ENCODE results near the gene TMPRSS4. TPM values are rescaled to one million over a fixed set of nuclear protein-coding genes. Genes with fewer than 3 reads are reported as not detected.

The TMPRSS4 gene
- total RNA-seq, 1 experiment from 2014 or later, result 1.4 TPM

DNA sequence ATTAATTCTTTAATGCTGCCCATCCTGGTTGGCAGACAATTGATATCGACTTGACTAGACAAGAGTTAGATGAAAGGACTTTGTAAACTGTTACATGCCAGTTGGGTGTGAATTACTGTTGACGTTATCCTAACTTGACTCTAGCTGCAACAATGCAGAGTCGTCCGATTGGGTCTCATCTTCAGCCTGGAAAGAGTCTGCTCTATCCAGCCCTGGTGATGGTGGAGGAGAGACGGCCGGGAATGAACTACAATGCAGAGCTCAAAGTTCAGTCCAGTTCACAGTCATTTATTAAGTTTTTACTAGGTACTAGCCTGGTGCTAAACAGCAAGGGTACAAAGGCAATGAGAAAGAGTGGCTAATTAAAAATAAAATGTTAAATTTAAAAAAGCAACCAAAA is 14.8 kb downstream of the TMPRSS4 start (continued):
- TF ChIP-seq, protein P1, sequence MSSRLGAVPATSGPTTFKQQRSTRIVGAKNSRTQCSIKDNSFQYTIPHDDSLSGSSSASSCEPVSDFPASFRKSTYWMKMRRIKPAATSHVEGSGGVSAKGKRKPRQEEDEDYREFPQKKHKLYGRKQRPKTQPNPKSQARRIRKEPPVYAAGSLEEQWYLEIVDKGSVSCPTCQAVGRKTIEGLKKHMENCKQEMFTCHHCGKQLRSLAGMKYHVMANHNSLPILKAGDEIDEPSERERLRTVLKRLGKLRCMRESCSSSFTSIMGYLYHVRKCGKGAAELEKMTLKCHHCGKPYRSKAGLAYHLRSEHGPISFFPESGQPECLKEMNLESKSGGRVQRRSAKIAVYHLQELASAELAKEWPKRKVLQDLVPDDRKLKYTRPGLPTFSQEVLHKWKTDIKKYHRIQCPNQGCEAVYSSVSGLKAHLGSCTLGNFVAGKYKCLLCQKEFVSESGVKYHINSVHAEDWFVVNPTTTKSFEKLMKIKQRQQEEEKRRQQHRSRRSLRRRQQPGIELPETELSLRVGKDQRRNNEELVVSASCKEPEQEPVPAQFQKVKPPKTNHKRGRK (CRISPR knock-in tag; IDR thresholded peaks at IDR 0.05; ENCODE audit: borderline replicate concordance), result no peak
- TF ChIP-seq TP53 (CRISPR knock-in tag; IDR thresholded peaks at IDR 0.05), result no peak
- TF ChIP-seq, protein P2, sequence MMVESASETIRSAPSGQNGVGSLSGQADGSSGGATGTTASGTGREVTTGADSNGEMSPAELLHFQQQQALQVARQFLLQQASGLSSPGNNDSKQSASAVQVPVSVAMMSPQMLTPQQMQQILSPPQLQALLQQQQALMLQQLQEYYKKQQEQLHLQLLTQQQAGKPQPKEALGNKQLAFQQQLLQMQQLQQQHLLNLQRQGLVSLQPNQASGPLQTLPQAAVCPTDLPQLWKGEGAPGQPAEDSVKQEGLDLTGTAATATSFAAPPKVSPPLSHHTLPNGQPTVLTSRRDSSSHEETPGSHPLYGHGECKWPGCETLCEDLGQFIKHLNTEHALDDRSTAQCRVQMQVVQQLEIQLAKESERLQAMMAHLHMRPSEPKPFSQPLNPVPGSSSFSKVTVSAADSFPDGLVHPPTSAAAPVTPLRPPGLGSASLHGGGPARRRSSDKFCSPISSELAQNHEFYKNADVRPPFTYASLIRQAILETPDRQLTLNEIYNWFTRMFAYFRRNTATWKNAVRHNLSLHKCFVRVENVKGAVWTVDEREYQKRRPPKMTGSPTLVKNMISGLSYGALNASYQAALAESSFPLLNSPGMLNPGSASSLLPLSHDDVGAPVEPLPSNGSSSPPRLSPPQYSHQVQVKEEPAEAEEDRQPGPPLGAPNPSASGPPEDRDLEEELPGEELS (CRISPR knock-in tag; IDR thresholded peaks at IDR 0.05), result no peak
- no peak for TF ChIP-seq NFE2L1 (CRISPR knock-in tag; IDR thresholded peaks at IDR 0.05)
- TF ChIP-seq, protein P3, sequence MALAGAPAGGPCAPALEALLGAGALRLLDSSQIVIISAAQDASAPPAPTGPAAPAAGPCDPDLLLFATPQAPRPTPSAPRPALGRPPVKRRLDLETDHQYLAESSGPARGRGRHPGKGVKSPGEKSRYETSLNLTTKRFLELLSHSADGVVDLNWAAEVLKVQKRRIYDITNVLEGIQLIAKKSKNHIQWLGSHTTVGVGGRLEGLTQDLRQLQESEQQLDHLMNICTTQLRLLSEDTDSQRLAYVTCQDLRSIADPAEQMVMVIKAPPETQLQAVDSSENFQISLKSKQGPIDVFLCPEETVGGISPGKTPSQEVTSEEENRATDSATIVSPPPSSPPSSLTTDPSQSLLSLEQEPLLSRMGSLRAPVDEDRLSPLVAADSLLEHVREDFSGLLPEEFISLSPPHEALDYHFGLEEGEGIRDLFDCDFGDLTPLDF (CRISPR knock-in tag; IDR thresholded peaks at IDR 0.05), result no peak
- no peak for TF ChIP-seq OVOL2 (CRISPR knock-in tag; IDR thresholded peaks at IDR 0.05; ENCODE audit: borderline replicate concordance)
- TF ChIP-seq GABPB1 (CRISPR knock-in tag; IDR thresholded peaks at IDR 0.05), result no peak
- TF ChIP-seq, protein P4, sequence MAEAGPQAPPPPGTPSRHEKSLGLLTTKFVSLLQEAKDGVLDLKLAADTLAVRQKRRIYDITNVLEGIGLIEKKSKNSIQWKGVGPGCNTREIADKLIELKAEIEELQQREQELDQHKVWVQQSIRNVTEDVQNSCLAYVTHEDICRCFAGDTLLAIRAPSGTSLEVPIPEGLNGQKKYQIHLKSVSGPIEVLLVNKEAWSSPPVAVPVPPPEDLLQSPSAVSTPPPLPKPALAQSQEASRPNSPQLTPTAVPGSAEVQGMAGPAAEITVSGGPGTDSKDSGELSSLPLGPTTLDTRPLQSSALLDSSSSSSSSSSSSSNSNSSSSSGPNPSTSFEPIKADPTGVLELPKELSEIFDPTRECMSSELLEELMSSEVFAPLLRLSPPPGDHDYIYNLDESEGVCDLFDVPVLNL (CRISPR knock-in tag; IDR thresholded peaks at IDR 0.05; ENCODE audit: borderline replicate concordance, low read depth), result no peak
- no peak for TF ChIP-seq ZNF138 (CRISPR knock-in tag; conservative IDR thresholded peaks at IDR 0.05)

DNA sequence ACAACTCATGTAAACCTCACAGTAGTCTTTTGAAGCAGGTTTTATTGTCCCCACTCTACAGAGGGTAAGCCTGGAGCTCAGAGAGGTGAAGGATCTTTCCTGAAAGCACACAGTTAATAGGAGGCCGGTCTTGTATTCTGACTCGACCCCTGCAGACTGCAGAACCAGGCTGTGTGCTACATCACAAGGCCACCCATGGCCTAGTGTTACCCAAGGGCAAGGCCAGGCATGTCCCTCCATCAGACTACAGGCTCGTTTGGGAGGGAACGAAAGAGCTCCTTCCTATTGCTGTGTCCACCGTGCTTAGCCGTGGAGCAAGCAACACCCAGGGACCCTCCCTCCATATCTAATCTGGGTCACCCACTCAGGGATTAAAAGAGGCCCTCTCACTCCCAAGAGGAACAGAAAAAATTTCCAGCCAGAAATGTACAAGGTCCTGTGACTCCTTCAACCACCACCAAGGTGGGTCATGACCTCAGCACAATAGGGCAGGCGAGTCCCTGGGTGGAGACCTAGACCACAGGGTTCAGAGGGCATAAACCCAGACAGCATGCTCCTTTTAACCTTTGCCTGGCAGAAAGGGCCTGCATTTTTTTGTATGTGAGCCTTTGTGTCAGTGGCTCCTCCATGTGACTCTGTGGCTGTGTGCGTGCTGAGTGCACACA is 16.2 kb downstream of the TMPRSS4 start:
- no peak for ATAC-seq
- Mint-ChIP-seq H3K4me3 (no peak overlapping the region), H3K27ac (no peak overlapping the region), H3K27me3 (ENCODE audit: low read depth) (no peaks in the 10 kb centered on the region), H3K36me3 (no peaks in the 10 kb centered on the region), H3K9me3 (peaks cover 10% of the 10 kb centered on the region), H3K4me1 (no peaks in the 10 kb centered on the region)
- no peak for DNase-seq (ENCODE audit: low spot score)
- TF ChIP-seq ZNF416 (CRISPR knock-in tag; IDR thresholded peaks at IDR 0.05) (no peak), TEAD1 (CRISPR knock-in tag; IDR thresholded peaks at IDR 0.05) (no peak), NFATC4 (CRISPR knock-in tag; IDR thresholded peaks at IDR 0.05) (no peak), PRRX2 (CRISPR knock-in tag; IDR thresholded peaks at IDR 0.05) (no peak), NFE2L1 (CRISPR knock-in tag; IDR thresholded peaks at IDR 0.05) (no peak), ZBTB21 (CRISPR knock-in tag; IDR thresholded peaks at IDR 0.05; ENCODE audit: borderline replicate concordance) (no peak), SMAD3 (CRISPR knock-in tag; IDR thresholded peaks at IDR 0.05; ENCODE audit: borderline replicate concordance) (no peak)
- TF ChIP-seq, protein P5, sequence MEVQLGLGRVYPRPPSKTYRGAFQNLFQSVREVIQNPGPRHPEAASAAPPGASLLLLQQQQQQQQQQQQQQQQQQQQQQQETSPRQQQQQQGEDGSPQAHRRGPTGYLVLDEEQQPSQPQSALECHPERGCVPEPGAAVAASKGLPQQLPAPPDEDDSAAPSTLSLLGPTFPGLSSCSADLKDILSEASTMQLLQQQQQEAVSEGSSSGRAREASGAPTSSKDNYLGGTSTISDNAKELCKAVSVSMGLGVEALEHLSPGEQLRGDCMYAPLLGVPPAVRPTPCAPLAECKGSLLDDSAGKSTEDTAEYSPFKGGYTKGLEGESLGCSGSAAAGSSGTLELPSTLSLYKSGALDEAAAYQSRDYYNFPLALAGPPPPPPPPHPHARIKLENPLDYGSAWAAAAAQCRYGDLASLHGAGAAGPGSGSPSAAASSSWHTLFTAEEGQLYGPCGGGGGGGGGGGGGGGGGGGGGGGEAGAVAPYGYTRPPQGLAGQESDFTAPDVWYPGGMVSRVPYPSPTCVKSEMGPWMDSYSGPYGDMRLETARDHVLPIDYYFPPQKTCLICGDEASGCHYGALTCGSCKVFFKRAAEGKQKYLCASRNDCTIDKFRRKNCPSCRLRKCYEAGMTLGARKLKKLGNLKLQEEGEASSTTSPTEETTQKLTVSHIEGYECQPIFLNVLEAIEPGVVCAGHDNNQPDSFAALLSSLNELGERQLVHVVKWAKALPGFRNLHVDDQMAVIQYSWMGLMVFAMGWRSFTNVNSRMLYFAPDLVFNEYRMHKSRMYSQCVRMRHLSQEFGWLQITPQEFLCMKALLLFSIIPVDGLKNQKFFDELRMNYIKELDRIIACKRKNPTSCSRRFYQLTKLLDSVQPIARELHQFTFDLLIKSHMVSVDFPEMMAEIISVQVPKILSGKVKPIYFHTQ (CRISPR knock-in tag; IDR thresholded peaks at IDR 0.05), result no peak
- TF ChIP-seq, protein P6, sequence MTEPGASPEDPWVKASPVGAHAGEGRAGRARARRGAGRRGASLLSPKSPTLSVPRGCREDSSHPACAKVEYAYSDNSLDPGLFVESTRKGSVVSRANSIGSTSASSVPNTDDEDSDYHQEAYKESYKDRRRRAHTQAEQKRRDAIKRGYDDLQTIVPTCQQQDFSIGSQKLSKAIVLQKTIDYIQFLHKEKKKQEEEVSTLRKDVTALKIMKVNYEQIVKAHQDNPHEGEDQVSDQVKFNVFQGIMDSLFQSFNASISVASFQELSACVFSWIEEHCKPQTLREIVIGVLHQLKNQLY (CRISPR knock-in tag; IDR thresholded peaks at IDR 0.05), result no peak
- TF ChIP-seq, protein P7, sequence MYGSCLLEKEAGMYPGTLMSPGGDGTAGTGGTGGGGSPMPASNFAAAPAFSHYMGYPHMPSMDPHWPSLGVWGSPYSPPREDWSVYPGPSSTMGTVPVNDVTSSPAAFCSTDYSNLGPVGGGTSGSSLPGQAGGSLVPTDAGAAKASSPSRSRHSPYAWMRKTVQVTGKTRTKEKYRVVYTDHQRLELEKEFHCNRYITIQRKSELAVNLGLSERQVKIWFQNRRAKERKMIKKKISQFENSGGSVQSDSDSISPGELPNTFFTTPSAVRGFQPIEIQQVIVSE (CRISPR knock-in tag; IDR thresholded peaks at IDR 0.05; ENCODE audit: borderline replicate concordance), result no peak
- CTCF ChIA-PET, result no interaction called here
- POLR2A ChIA-PET, result no interaction called here

Measured in WTC11 (cell line).